ENCODE data around the gene SYCN. TPM values are rescaled to one million over a fixed set of nuclear protein-coding genes. Genes with fewer than 3 reads are reported as not detected.

The SYCN gene
- not detected in 5 replicates for total RNA-seq (2022; extraction: Qiagen RNA extraction; ENCODE audit: low read depth)

DNA sequence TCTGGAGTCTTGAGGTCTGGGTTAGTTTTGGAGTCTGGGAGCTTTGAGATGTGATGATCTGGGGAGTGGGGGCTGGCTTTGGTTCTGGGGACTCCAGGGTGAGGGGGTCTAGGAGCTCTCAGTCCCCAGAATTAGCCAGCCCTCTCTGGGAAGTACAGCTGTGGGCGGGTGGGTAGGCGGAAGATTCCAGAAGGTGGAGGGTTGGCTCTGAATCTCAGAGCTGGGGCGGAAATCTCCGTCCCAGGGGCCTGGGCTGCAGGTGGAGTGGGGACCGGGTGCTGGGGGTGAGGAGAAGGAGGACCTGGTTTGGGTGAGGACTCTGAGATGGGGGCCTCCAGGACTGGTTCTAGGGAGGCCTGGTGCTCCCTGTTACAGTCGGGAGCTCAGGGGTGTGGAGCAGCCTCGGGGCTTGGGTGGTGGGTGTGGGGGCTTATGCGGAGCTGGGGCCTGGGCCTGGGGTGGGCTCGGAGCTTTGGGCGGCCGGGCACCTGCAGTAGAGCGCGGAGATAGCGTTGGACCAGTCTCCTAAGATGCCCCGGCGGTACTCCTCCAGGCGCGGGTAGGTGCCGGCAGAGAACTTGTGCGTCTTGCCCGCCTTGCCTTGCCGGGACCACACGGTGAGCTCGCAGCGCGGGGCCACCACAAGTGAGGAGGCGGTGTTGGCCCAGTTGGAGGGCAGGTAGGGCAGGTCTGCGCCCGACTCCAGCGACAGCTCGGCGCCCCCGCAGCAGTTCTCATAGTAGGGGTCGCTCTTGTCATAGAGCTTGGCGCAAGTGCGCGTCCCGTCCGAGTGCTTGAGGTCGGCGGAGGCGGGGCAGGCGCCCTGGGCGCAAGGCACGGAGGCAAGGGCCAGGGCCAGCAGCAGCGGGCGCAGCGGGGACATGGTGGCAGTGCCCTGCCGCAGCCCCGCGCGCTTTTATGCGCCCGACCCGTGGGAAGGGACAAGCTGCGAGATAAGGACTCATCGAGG is at the start of gene SYCN:
SYCN (minus strand) TSS at position 892 of the 970 bp plus-strand sequence; CDS start at position 883, 9 bp downstream.

DNA sequence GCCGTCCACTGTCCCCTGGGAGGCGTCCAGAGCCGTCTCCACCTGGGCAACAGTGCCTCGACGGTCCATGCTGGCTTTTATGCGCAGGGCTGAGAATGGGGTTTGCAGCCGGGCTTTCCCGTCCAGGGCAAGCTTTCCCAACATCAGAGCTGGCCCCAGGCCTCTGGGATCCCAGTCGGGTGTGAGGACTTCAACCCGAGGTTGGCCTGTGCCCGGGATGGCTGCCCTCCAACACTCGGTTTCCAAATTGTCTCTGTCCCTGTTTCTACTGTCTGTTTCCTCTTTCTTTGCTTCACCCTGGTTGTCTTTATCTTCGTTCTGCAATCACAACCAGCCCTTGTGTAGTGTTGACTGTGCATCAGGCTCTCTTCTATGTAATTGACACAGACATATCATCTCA is 44.7 kb upstream of the SYCN start, which contains the start of gene IFNL4:
IFNL4 (minus strand) TSS at position 51 of the 400 bp plus-strand sequence.

DNA sequence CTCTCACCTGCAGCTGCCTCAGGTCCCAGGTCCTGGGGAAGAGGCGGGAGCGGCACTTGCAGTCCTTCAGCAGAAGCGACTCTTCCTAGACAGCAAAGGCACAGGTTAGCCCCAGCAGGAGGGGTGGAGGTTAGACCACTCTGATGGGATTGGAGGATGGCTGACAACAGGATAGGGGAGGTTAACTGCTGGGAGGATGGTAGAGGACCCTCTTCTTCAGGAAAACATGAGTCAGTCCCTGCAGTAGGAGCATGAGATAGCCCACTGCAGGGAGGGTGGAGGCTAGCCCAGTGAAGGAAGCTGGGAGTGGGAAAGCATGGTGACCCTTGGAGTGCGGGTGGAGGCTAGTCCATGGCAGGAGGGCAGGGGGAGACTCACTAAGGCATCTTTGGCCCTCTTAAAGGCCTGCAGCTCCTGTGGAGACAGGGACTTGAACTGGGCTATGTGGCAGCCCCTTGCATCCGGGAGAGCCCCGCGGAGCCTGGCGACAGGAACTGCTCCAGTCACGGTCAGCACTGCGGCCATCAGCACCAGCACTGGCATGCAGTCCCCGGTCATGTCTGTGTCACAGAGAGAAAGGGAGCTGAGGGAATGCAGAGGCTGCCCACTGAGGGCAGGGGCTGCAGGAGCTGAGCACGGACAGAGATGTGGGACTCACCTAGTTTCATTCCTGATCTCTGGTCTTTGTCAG is 40.5 kb upstream of the SYCN start, which contains the start of gene IFNL3:
IFNL3 (minus strand) TSS at position 597 of the 691 bp plus-strand sequence; CDS start at position 558, 39 bp downstream.

GRCh38 chr19:39196860-39197562 is 7.1 kb downstream of the SYCN start, which contains the start of gene NCCRP1:
TSS of gene NCCRP1 (plus strand) at chr19:39196964. CDS start at chr19:39196983, 19 bp downstream.

Other genes with a start within 250 kb of the SYCN start
- gene FBXO17, start 228.5 kb downstream of the SYCN start, total RNA-seq (2022; extraction: Qiagen RNA extraction; ENCODE audit: low read depth), result 70.5 to 99.5 TPM (median 87.1 TPM) in 5 replicates
- gene FBXO27, start 171.7 kb downstream of the SYCN start, total RNA-seq (2022; extraction: Qiagen RNA extraction; ENCODE audit: low read depth), result 5.0 to 8.3 TPM (median 7.5 TPM) in 5 replicates
- 0.15 to 0.19 TPM (median 0.17 TPM) in 5 replicates for gene ACP7, start 119.9 kb downstream of the SYCN start, total RNA-seq (2022; extraction: Qiagen RNA extraction; ENCODE audit: low read depth)
- 96.5 to 129 TPM (median 118 TPM) in 5 replicates for gene PAK4, start 78.5 kb downstream of the SYCN start, total RNA-seq (2022; extraction: Qiagen RNA extraction; ENCODE audit: low read depth)
- 1.4 to 2.0 TPM (median 1.8 TPM) in 5 replicates for gene NCCRP1, start 7.3 kb downstream of the SYCN start, total RNA-seq (2022; extraction: Qiagen RNA extraction; ENCODE audit: low read depth)
- gene IFNL3, start 40.7 kb upstream of the SYCN start, total RNA-seq (2022; extraction: Qiagen RNA extraction; ENCODE audit: low read depth), result not detected in 5 replicates
- not detected in 5 replicates for gene IFNL4, start 44.6 kb upstream of the SYCN start, total RNA-seq (2022; extraction: Qiagen RNA extraction; ENCODE audit: low read depth)
- gene IFNL2, start 64.1 kb upstream of the SYCN start, total RNA-seq (2022; extraction: Qiagen RNA extraction; ENCODE audit: low read depth), result not detected in 5 replicates
- gene IFNL1, start 92.1 kb upstream of the SYCN start, total RNA-seq (2022; extraction: Qiagen RNA extraction; ENCODE audit: low read depth), result 0.06 to 0.23 TPM in 2 of 5 replicates, not detected in the others
- gene LRFN1, start 116.6 kb upstream of the SYCN start, total RNA-seq (2022; extraction: Qiagen RNA extraction; ENCODE audit: low read depth), result 8.7 to 14.4 TPM (median 12.9 TPM) in 5 replicates
- gene GMFG, start 131.8 kb upstream of the SYCN start, total RNA-seq (2022; extraction: Qiagen RNA extraction; ENCODE audit: low read depth), result 0.27 to 0.56 TPM (median 0.34 TPM) in 3 of 5 replicates, not detected in the others
- gene SAMD4B, start 138.2 kb upstream of the SYCN start, total RNA-seq (2022; extraction: Qiagen RNA extraction; ENCODE audit: low read depth), result 127 to 187 TPM (median 179 TPM) in 5 replicates
- gene PAF1, start 186.8 kb upstream of the SYCN start, total RNA-seq (2022; extraction: Qiagen RNA extraction; ENCODE audit: low read depth), result 68.3 to 76.1 TPM (median 72.8 TPM) in 5 replicates
- gene MED29, start 187.1 kb upstream of the SYCN start, total RNA-seq (2022; extraction: Qiagen RNA extraction; ENCODE audit: low read depth), result 61.4 to 66.4 TPM (median 62.4 TPM) in 5 replicates
- 43.4 to 72.0 TPM (median 54.4 TPM) in 5 replicates for gene ZFP36, start 202.6 kb upstream of the SYCN start, total RNA-seq (2022; extraction: Qiagen RNA extraction; ENCODE audit: low read depth)
- 41.8 to 59.3 TPM (median 48.4 TPM) in 5 replicates for gene PLEKHG2, start 208.4 kb upstream of the SYCN start, total RNA-seq (2022; extraction: Qiagen RNA extraction; ENCODE audit: low read depth)
- 5,936 to 7,509 TPM (median 7,147 TPM) in 5 replicates for gene RPS16, start 231.7 kb upstream of the SYCN start, total RNA-seq (2022; extraction: Qiagen RNA extraction; ENCODE audit: low read depth)
- 177 to 208 TPM (median 191 TPM) in 5 replicates for gene SUPT5H, start 241.3 kb upstream of the SYCN start, total RNA-seq (2022; extraction: Qiagen RNA extraction; ENCODE audit: low read depth)

All from A549 treated with CpdA at 1 μM for 4 hours (cell line).